SK-N-SH (cell line): ENCODE data around the gene OBSL1. TPM values are rescaled to one million over a fixed set of nuclear protein-coding genes. Genes with fewer than 3 reads are reported as not detected.
A peak's percentile ranks its signal among the peaks of the same experiment; 100 is the strongest.

Experiments used
- CTCF ChIA-PET: fragments of 300-600, 350-600 bp; formaldehyde crosslinking; extraction: SDS; loops from one replicate; lab custom pipeline; 2021; lab: Yijun Ruan, JAX
- POLR2A ChIA-PET: fragments of 350-600 bp; sonication (Branson Sonifier 250); formaldehyde crosslinking; extraction: SDS; loops from one replicate; lab custom pipeline; 2020; ENCODE audit warnings: antibody characterized with exemption, inconsistent platforms; lab: Yijun Ruan, JAX
- DNase-seq: peaks from one replicate; pipeline ENCODE4 v3.0.0; 2012
- H2AFZ ChIP-seq: fragments of 200-600 bp; sonication (generic); 2 replicates; pipeline ENCODE4 v1.8.1; 2016; ENCODE audit warnings: antibody characterized with exemption, mild to moderate bottlenecking, low read depth
- H3F3A ChIP-seq: fragments of 200-600 bp; sonication (generic); replicated peaks from 2 replicates; pipeline ENCODE3; 2016; ENCODE audit warnings: antibody characterized with exemption, mild to moderate bottlenecking; ENCODE audit not compliant: insufficient read depth
- H3K27ac ChIP-seq, 2 experiments: fragments of 200-500 bp in 1 of 2; fragments of 200-600 bp in 1 of 2; sonication (Bioruptor generic) in 1 of 2; sonication (generic), shearing (Covaris generic) in 1 of 2; 2 replicates each; pipeline versions ENCODE4 v1.5.1 to v1.6.1; 2014 to 2016; ENCODE audit warnings: low read depth in 2 of 2, inconsistent platforms in 1 of 2, low read length in 1 of 2, mild to moderate bottlenecking in 1 of 2, mixed read lengths in 1 of 2
- H3K27me3 ChIP-seq: fragments of 200-600 bp; sonication (generic), shearing (Covaris generic); 2 replicates; pipeline ENCODE4 v1.6.1; 2016; ENCODE audit warnings: mixed run types; ENCODE audit not compliant: insufficient read depth
- H3K36me3 ChIP-seq, 2 experiments: fragments of 200-500 bp in 1 of 2; fragments of 200-600 bp in 1 of 2; sonication (Bioruptor generic) in 1 of 2; sonication (generic) in 1 of 2; replicated peaks in 1 of 2; 2 replicates each; pipeline versions ENCODE3 to v1.5.1; 2014 to 2016; ENCODE audit warnings: low read length in 1 of 2, mild to moderate bottlenecking in 1 of 2; ENCODE audit not compliant: insufficient read depth in 2 of 2, control insufficient read depth in 1 of 2
- H3K4me1 ChIP-seq, 2 experiments: fragments of 200-500 bp in 1 of 2; fragments of 200-600 bp in 1 of 2; sonication (Bioruptor generic) in 1 of 2; sonication (generic), shearing (Covaris generic) in 1 of 2; 2 replicates each; pipeline versions ENCODE4 v1.5.1 to v1.6.1; 2014 to 2016; ENCODE audit warnings: low read depth in 1 of 2, low read length in 1 of 2, mixed run types in 1 of 2; ENCODE audit not compliant: insufficient read depth in 2 of 2, control insufficient read depth in 1 of 2
- H3K4me2 ChIP-seq: fragments of 200-600 bp; sonication (generic), shearing (Covaris generic); 2 replicates; pipeline ENCODE4 v1.6.1; 2017; ENCODE audit warnings: mixed run types
- H3K4me3 ChIP-seq, 2 experiments: fragments of 200-500 bp in 1 of 2; fragments of 200-600 bp in 1 of 2; sonication (Bioruptor generic) in 1 of 2; sonication (generic), shearing (Covaris generic) in 1 of 2; 2 replicates each; pipeline versions ENCODE4 v1.5.1 to v1.8.1; 2014 to 2016; ENCODE audit warnings: low read depth in 2 of 2, inconsistent platforms in 1 of 2, low read length in 1 of 2, mild to moderate bottlenecking in 1 of 2, mixed read lengths in 1 of 2, moderate library complexity in 1 of 2
- H3K79me2 ChIP-seq: fragments of 200-600 bp; sonication (generic); 2 replicates; pipeline ENCODE4 v1.8.1; 2017; ENCODE audit warnings: mild to moderate bottlenecking; ENCODE audit not compliant: insufficient read depth
- H3K9ac ChIP-seq: fragments of 200-600 bp; sonication (generic); 2 replicates; pipeline ENCODE4 v1.6.1; 2017; ENCODE audit warnings: mixed run types
- H3K9me2 ChIP-seq: fragments of 200-600 bp; sonication (generic); 2 replicates; pipeline ENCODE4 v1.6.1; 2017; ENCODE audit warnings: mixed run types
- H3K9me3 ChIP-seq: fragments of 200-600 bp; sonication (generic); 2 replicates; pipeline ENCODE4 v1.6.1; 2017; ENCODE audit warnings: mixed run types, mild to moderate bottlenecking, moderate library complexity
- H4K20me1 ChIP-seq: fragments of 200-600 bp; sonication (generic); 2 replicates; pipeline ENCODE4 v1.6.1; 2017; ENCODE audit warnings: mild to moderate bottlenecking, mixed run types; ENCODE audit not compliant: insufficient read depth
- CHD2 ChIP-seq: fragments of 150-350 bp; IDR thresholded peaks from 2 replicates; pipeline ENCODE4 v1.6.1; 2018; ENCODE audit warnings: low read length; ENCODE audit not compliant: partially characterized antibody
- ELF1 ChIP-seq: IDR thresholded peaks from 2 replicates; pipeline ENCODE4 v1.4.0; 2012
- EZH2phosphoT487 ChIP-seq: fragments of 200-600 bp; sonication (generic); IDR thresholded peaks from 2 replicates; pipeline ENCODE4 v1.6.1; 2017; ENCODE audit warnings: low read depth, mixed run types, mild to moderate bottlenecking, antibody characterized with exemption, moderate library complexity, borderline replicate concordance
- FOXJ3 ChIP-seq: sonication (generic); formaldehyde crosslinking; IDR thresholded peaks from 2 replicates; pipeline ENCODE4 v1.5.1; 2020; ENCODE audit warnings: mild to moderate bottlenecking, missing genetic modification reagents
- FOXM1 ChIP-seq: IDR thresholded peaks from 2 replicates; pipeline ENCODE4 v1.4.0; 2012; ENCODE audit warnings: low read depth, mild to moderate bottlenecking
- NRF1 ChIP-seq: IDR thresholded peaks from 2 replicates; pipeline ENCODE4 v1.6.1; 2012; ENCODE audit warnings: low read depth, mild to moderate bottlenecking, low read length
- POLR2AphosphoS5 ChIP-seq: IDR thresholded peaks from 2 replicates; pipeline ENCODE4 v1.6.1; 2012; ENCODE audit warnings: low read depth, low read length
- RFX5 ChIP-seq: IDR thresholded peaks from 2 replicates; pipeline ENCODE4 v1.6.1; 2012; ENCODE audit warnings: mild to moderate bottlenecking, improper control_type of control experiment, low read length
- SIN3A ChIP-seq: IDR thresholded peaks from 2 replicates; pipeline ENCODE4 v1.6.1; 2012; ENCODE audit warnings: low read depth, mild to moderate bottlenecking, low read length, moderate library complexity, borderline replicate concordance
- TAF1 ChIP-seq: IDR thresholded peaks from 2 replicates; pipeline ENCODE4 v1.6.1; 2012; ENCODE audit warnings: low read depth, mild to moderate bottlenecking, low read length, moderate library complexity, borderline replicate concordance
- TCF12 ChIP-seq: IDR thresholded peaks from 2 replicates; pipeline ENCODE4 v1.4.0; 2012
- TEAD4 ChIP-seq: IDR thresholded peaks from 2 replicates; pipeline ENCODE4 v1.4.0; 2012; ENCODE audit warnings: mild to moderate bottlenecking, borderline replicate concordance; ENCODE audit not compliant: insufficient read depth
- YY1 ChIP-seq: IDR thresholded peaks from 2 replicates; pipeline ENCODE4 v1.4.0; 2012; ENCODE audit warnings: low read depth, mild to moderate bottlenecking
- WGBS: methylation state at CpG from one replicate; pipeline ENCODE4 v1.1.6; 2017; ENCODE audit warnings: low lambda C conversion rate; 5-methylcytosine and 5-hydroxymethylcytosine counted together
- polyA plus RNA-seq, 3 experiments: library from polyadenylated mRNA; depleted of rRNA; stranded (reverse); fragments of >200 nt; gene quantifications; 2 replicates each; pipeline ENCODE4 v1.2.3, GENCODE V29; 2012
- TF ChIP-seq, protein P1 (sequence below): fragments of 150-350 bp; IDR thresholded peaks from 2 replicates; pipeline ENCODE4 v1.6.1; 2016; ENCODE audit warnings: mild to moderate bottlenecking, low read depth, low read length
- TF ChIP-seq, protein P2 (sequence below): IDR thresholded peaks from 2 replicates; pipeline ENCODE4 v1.4.0; 2012; ENCODE audit warnings: low read depth
- TF ChIP-seq, protein P3 (sequence below): IDR thresholded peaks from 2 replicates; pipeline ENCODE4; 2012
- TF ChIP-seq, protein P4 (sequence below): IDR thresholded peaks from 2 replicates; pipeline ENCODE4 v1.4.0; 2012; ENCODE audit warnings: low read depth, borderline replicate concordance
- TF ChIP-seq, protein P5 (sequence below): IDR thresholded peaks from 2 replicates; pipeline ENCODE4 v1.6.1; 2012; ENCODE audit warnings: mild to moderate bottlenecking, low read depth, low read length, moderate library complexity

OBSL1 gene
- polyA plus RNA-seq, 1 of the 3 experiments (the other 2 are of a cell fraction): 93.0 TPM

DNA sequence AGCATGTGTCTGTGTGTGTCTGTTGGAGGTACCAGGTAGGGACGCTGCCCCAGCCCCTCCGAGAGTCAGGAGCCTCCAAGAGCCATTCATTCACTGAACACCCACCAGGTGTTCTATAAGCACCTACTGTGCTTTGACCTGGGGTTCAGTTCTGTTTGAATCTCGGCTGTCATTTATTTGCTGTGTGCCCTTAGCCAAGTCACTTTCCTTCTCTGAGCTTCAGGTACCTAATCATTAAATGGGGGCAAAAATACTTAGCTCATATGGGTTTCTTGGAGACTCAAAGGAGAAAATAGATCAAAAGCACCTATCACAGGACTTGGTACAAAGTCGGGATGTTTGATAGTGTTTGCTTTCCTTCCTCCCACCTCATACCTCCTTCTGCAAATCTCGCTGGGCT lies 43.9 kb downstream of the OBSL1 start (continued):
- TF ChIP-seq, protein P1, sequence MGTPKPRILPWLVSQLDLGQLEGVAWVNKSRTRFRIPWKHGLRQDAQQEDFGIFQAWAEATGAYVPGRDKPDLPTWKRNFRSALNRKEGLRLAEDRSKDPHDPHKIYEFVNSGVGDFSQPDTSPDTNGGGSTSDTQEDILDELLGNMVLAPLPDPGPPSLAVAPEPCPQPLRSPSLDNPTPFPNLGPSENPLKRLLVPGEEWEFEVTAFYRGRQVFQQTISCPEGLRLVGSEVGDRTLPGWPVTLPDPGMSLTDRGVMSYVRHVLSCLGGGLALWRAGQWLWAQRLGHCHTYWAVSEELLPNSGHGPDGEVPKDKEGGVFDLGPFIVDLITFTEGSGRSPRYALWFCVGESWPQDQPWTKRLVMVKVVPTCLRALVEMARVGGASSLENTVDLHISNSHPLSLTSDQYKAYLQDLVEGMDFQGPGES: no peak
- TF ChIP-seq, protein P2, sequence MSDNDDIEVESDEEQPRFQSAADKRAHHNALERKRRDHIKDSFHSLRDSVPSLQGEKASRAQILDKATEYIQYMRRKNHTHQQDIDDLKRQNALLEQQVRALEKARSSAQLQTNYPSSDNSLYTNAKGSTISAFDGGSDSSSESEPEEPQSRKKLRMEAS: no peak
- no peak for TF ChIP-seq TEAD4
- no peak for TF ChIP-seq CHD2

DNA sequence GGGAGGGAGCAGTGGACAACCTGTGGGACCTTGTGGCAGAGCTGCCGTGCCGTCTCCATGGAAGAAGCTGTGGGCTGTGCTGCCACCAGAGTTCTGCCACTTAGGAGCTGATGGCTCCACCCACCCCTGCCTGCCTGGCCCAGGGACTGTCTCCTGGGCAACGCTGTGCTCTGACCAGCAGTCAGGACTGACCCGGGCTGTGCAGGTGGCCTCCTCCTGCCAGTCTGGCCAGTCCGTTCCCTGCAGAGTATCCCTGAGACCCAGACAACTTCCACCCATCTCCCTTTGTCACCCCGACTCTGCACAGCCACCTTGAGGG lies 44.3 kb downstream of the OBSL1 start:
- 28% methylated on average over 4 of the region's 6 CpGs for WGBS
- Histone ChIP-seq H3K4me3 (no peak overlapping the region; a peak in 1 of 4 replicates), H3K9me2 (no peaks in the 10 kb centered on the region), H3K4me1 (peaks cover 0 to 53% of the 10 kb centered on the region in 2 experiments; a peak in 2 of 4 replicates), H3K9ac (no peak overlapping the region), H3K27me3 (no peaks in the 10 kb centered on the region; the same call in 1 of the 2 replicates), H4K20me1 (no peaks in the 10 kb centered on the region), H3F3A (no peaks in the 10 kb centered on the region), H3K27ac (peak overlapping the region in 1 of 2 experiments; percentile 98; a peak in 2 of 4 replicates), H2AFZ (no peak overlapping the region), H3K9me3 (no peaks in the 10 kb centered on the region), H3K36me3 (no peaks in the 10 kb centered on the region), H3K79me2 (no peaks in the 10 kb centered on the region), H3K4me2 (no peak overlapping the region)
- ChIA-PET CTCF (interaction anchor here (1.1 to 62.1 kb wide), 10 partner anchors 14 to 137 kb away, joined by 3 to 2824 read pairs (median 44); partner anchors contain the start of genes ASIC4, CHPF, DNPEP and GMPPA), POLR2A (interaction anchor here (0.6 to 8.0 kb wide), 10 partner anchors 12 to 139 kb away, joined by 3 to 210 read pairs (median 7); partner anchors contain the start of genes ASIC4, DNPEP, GMPPA and INHA)
- peak; percentile 81 for DNase-seq
- TF ChIP-seq RFX5 (no peak), NRF1 (no peak), FOXJ3 (CRISPR knock-in tag) (no peak), SIN3A (no peak), POLR2AphosphoS5 (no peak), TAF1 (no peak), TCF12 (no peak), EZH2phosphoT487 (no peak), FOXM1 (no peak), YY1 (no peak), ELF1 (no peak)
- TF ChIP-seq, protein P1: no peak
- TF ChIP-seq, protein P3, sequence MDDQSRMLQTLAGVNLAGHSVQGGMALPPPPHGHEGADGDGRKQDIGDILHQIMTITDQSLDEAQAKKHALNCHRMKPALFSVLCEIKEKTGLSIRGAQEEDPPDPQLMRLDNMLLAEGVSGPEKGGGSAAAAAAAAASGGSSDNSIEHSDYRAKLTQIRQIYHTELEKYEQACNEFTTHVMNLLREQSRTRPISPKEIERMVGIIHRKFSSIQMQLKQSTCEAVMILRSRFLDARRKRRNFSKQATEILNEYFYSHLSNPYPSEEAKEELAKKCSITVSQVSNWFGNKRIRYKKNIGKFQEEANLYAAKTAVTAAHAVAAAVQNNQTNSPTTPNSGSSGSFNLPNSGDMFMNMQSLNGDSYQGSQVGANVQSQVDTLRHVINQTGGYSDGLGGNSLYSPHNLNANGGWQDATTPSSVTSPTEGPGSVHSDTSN: no peak
- TF ChIP-seq, protein P4, sequence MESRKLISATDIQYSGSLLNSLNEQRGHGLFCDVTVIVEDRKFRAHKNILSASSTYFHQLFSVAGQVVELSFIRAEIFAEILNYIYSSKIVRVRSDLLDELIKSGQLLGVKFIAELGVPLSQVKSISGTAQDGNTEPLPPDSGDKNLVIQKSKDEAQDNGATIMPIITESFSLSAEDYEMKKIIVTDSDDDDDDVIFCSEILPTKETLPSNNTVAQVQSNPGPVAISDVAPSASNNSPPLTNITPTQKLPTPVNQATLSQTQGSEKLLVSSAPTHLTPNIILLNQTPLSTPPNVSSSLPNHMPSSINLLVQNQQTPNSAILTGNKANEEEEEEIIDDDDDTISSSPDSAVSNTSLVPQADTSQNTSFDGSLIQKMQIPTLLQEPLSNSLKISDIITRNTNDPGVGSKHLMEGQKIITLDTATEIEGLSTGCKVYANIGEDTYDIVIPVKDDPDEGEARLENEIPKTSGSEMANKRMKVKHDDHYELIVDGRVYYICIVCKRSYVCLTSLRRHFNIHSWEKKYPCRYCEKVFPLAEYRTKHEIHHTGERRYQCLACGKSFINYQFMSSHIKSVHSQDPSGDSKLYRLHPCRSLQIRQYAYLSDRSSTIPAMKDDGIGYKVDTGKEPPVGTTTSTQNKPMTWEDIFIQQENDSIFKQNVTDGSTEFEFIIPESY: no peak
- TF ChIP-seq, protein P5, sequence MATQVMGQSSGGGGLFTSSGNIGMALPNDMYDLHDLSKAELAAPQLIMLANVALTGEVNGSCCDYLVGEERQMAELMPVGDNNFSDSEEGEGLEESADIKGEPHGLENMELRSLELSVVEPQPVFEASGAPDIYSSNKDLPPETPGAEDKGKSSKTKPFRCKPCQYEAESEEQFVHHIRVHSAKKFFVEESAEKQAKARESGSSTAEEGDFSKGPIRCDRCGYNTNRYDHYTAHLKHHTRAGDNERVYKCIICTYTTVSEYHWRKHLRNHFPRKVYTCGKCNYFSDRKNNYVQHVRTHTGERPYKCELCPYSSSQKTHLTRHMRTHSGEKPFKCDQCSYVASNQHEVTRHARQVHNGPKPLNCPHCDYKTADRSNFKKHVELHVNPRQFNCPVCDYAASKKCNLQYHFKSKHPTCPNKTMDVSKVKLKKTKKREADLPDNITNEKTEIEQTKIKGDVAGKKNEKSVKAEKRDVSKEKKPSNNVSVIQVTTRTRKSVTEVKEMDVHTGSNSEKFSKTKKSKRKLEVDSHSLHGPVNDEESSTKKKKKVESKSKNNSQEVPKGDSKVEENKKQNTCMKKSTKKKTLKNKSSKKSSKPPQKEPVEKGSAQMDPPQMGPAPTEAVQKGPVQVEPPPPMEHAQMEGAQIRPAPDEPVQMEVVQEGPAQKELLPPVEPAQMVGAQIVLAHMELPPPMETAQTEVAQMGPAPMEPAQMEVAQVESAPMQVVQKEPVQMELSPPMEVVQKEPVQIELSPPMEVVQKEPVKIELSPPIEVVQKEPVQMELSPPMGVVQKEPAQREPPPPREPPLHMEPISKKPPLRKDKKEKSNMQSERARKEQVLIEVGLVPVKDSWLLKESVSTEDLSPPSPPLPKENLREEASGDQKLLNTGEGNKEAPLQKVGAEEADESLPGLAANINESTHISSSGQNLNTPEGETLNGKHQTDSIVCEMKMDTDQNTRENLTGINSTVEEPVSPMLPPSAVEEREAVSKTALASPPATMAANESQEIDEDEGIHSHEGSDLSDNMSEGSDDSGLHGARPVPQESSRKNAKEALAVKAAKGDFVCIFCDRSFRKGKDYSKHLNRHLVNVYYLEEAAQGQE: no peak
